Right renal cortex interstitium (tissue), 3 donors: ENCODE measurements around the gene RPF1. TPM values are rescaled to one million over a fixed set of nuclear protein-coding genes. Genes with fewer than 3 reads are reported as not detected.
"Not testable (repeated sequence)": the region's sequence is repeated elsewhere in the genome, so short reads cannot be mapped to it uniquely, and the experiment has no call there.

ENCODE experiments used
- DNase-seq, 3 donors: peaks; one replicate each; pipeline ENCODE4 v3.0.0-alpha.2; 2013; ENCODE audit warnings: low read depth in 3 of 3, low spot score in 2 of 3
- polyA plus RNA-seq, 3 donors: library from polyadenylated mRNA; unstranded; fragments of 120-200 nt; gene quantifications; one replicate each; pipeline ENCODE4 v1.2.1, GENCODE V29; 2013; ENCODE audit not compliant: insufficient read length in 3 of 3

Gene RPF1
- polyA plus RNA-seq, 3 donors: 50.3 to 55.3 (median 52.8) TPM

- DNase-seq: no peak
Measured at GRCh38 chr1:84489766-84490165, 10.7 kb downstream of the RPF1 start.

- DNase-seq: no peak
Measured at GRCh38 chr1:84492726-84493125, 13.7 kb downstream of the RPF1 start.

GRCh38 chr1:84493747-84494146 is 14.7 kb downstream of the RPF1 start:
- DNase-seq: no peak

GRCh38 chr1:84496498-84496897 is 17.4 kb downstream of the RPF1 start:
- DNase-seq: no peak

- no peak for DNase-seq
Measured at GRCh38 chr1:84497631-84498275, 18.7 kb downstream of the RPF1 start.

GRCh38 chr1:84502927-84503326 is 23.9 kb downstream of the RPF1 start:
- DNase-seq: no peak

- DNase-seq: peak; percentile 4 to 12 (median 12)
Measured at GRCh38 chr1:84504580-84505492, 25.8 kb downstream of the RPF1 start.

- peak in 2 of 3 donors; percentile 31 to 66 for DNase-seq
Measured at GRCh38 chr1:84505493-84506001, 26.5 kb downstream of the RPF1 start.

- peak; percentile 92 to 95 (median 94) for DNase-seq
Measured at GRCh38 chr1:84506002-84506728, 27.1 kb downstream of the RPF1 start, which contains the start of the genes GNG5 and SPATA1. Gene GNG5, minus strand, starts transcription at chr1:84506581. Its CDS starts 490 bp downstream, at chr1:84506091. Gene SPATA1, plus strand, starts transcription at chr1:84506386. Its CDS starts 9,974 bp downstream, at chr1:84516360.

- DNase-seq: no peak
Measured at GRCh38 chr1:84506729-84507453, 27.8 kb downstream of the RPF1 start.

GRCh38 chr1:84507887-84508286 is 28.8 kb downstream of the RPF1 start:
- not testable (repeated sequence) for DNase-seq

- DNase-seq: no peak
Measured at GRCh38 chr1:84508510-84508909, 29.4 kb downstream of the RPF1 start.

- DNase-seq: no peak
Measured at GRCh38 chr1:84509029-84509428, 30.0 kb downstream of the RPF1 start.

- DNase-seq: no peak
Measured at GRCh38 chr1:84510165-84510564, 31.1 kb downstream of the RPF1 start.

- DNase-seq: no peak
Measured at GRCh38 chr1:84510668-84511067, 31.6 kb downstream of the RPF1 start.

GRCh38 chr1:84524590-84524989 is 45.5 kb downstream of the RPF1 start:
- DNase-seq: no peak

GRCh38 chr1:84525779-84526178 is 46.7 kb downstream of the RPF1 start:
- DNase-seq: no peak

GRCh38 chr1:84538599-84538998 is 59.5 kb downstream of the RPF1 start:
- no peak for DNase-seq

- DNase-seq: no peak
Measured at GRCh38 chr1:84539972-84540371, 60.9 kb downstream of the RPF1 start.

- DNase-seq: peak in 2 of 3 donors; percentile 15 to 36
Measured at GRCh38 chr1:84540759-84541158, 61.7 kb downstream of the RPF1 start.
